Measurements from ENCODE around the gene DGAT2.

DGAT2 gene

DNA sequence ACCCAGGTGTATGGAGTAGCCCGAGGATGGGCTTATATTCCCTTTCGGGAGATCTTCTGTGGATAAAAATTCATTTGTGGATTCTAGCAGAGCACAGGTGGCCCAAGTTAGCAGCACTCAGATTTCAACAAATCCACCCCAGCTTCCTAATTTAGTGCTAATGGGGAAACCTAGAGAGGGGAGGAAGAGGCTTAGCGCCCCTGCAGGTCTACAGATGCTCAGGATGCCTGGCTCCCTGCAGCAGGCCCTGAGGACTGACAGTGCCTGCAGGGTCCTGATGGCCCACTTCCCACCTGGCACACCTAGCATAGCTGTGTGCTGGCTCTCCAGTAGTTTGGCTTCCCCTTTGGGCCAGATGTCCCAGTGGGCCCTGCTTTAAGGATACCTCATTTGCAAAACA is 6.5 kb downstream of the DGAT2 start:
- H3K4me1 Mint-ChIP-seq: peaks cover 8% of the 10 kb centered on the region
- H3K27me3 Mint-ChIP-seq (ENCODE audit: low read depth, poor library complexity): peaks cover 37% of the 10 kb centered on the region
- H3K4me3 Mint-ChIP-seq: no peak overlapping the region
- DNase-seq: no peak
- TF ChIP-seq, protein P1, sequence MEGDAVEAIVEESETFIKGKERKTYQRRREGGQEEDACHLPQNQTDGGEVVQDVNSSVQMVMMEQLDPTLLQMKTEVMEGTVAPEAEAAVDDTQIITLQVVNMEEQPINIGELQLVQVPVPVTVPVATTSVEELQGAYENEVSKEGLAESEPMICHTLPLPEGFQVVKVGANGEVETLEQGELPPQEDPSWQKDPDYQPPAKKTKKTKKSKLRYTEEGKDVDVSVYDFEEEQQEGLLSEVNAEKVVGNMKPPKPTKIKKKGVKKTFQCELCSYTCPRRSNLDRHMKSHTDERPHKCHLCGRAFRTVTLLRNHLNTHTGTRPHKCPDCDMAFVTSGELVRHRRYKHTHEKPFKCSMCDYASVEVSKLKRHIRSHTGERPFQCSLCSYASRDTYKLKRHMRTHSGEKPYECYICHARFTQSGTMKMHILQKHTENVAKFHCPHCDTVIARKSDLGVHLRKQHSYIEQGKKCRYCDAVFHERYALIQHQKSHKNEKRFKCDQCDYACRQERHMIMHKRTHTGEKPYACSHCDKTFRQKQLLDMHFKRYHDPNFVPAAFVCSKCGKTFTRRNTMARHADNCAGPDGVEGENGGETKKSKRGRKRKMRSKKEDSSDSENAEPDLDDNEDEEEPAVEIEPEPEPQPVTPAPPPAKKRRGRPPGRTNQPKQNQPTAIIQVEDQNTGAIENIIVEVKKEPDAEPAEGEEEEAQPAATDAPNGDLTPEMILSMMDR (IDR thresholded peaks at IDR 0.05): no peak
- no peak overlapping the region for H3K27ac Mint-ChIP-seq
- H3K36me3 Mint-ChIP-seq (ENCODE audit: low read depth): no peaks in the 10 kb centered on the region
- H3K9me3 Mint-ChIP-seq: no peaks in the 10 kb centered on the region

DNA sequence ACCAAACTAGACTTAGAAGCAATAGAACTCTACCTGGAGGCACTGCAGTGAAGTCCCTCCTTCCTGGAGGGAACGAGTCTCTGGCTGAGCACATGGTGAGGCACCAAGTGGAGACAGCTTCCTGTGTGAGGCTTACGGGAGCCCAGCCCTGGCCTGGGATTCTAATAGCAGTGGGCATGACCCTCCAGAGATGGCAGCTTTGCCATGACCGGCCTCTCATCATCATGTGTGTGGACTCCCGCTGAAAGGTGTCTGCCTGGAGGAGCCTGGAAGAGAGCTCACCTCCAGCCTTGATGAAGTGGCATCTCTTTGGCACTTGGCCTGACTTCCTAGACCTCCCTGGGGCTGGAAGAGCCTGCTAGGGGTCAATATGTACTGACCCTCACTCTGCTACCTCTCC is 8.0 kb downstream of the DGAT2 start:
- Mint-ChIP-seq H3K27ac (no peak overlapping the region), H3K27me3 (ENCODE audit: low read depth, poor library complexity) (peaks cover 22% of the 10 kb centered on the region), H3K4me1 (no peaks in the 10 kb centered on the region), H3K4me3 (no peak overlapping the region), H3K9me3 (no peaks in the 10 kb centered on the region), H3K36me3 (ENCODE audit: low read depth) (no peaks in the 10 kb centered on the region)
- no peak for DNase-seq
- TF ChIP-seq, protein P1 (IDR thresholded peaks at IDR 0.05): no peak

DNA sequence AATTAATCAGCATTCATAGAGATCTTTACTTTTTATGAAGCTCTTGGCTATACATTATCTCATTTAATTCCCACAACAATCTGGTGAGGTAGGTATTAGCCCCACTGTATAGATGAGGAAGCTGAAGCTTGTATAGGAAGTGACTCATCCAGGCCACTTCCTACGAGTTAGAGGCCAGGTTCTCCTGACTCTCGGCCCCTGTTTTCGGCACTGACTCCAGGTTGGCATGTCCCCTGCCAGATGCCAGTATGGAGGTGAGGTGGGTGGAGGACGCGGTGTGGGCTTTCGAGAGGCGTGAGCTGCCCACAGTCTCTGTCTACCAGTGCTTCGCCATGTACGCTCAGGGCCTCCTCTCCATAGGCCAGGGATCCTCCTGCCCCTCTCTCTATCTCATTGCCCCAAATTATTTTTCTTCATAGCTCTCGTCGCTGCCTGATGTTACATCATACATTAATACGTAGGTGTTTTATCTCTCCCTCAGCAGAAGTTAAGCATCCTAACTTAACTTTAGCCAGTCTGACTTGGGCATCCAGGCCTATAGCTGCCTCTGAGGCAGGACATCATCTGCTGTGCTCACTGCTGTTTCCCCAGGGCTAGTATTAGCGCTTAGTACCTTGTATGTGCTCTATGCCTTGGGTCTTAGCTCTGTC is 9.0 kb downstream of the DGAT2 start:
- Mint-ChIP-seq H3K9me3 (no peaks in the 10 kb centered on the region), H3K36me3 (ENCODE audit: low read depth) (no peaks in the 10 kb centered on the region), H3K27me3 (ENCODE audit: low read depth, poor library complexity) (peaks cover 13% of the 10 kb centered on the region), H3K4me1 (no peaks in the 10 kb centered on the region), H3K27ac (no peak overlapping the region), H3K4me3 (no peak overlapping the region)
- no peak for DNase-seq
- TF ChIP-seq, protein P1 (IDR thresholded peaks at IDR 0.05): no peak

DNA sequence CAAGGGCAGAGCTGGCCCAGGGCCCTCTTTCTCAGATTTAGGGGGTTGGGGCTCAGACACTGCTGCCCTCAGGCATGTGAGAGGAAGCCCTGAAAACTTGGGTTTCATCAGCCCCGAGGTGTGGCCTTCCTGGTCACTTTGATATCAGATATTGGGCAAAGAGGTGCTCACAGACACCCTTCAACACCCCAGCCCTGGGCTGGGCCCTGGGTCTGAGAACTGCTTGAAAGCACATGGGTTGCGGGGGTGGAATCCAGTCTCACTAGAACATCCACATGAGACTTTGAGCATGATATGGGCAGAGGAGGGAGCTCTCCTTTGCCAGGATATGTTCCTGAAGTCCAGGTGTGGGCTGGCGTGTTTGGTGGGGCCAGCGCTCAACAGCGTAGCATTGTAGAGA is 10.4 kb downstream of the DGAT2 start:
- Mint-ChIP-seq H3K27me3 (ENCODE audit: low read depth, poor library complexity) (peaks cover 10% of the 10 kb centered on the region), H3K4me1 (no peaks in the 10 kb centered on the region), H3K9me3 (no peaks in the 10 kb centered on the region), H3K27ac (peak overlapping the region; percentile 64), H3K4me3 (no peak overlapping the region), H3K36me3 (ENCODE audit: low read depth) (no peaks in the 10 kb centered on the region)
- TF ChIP-seq, protein P1 (IDR thresholded peaks at IDR 0.05): no peak
- DNase-seq: no peak

DNA sequence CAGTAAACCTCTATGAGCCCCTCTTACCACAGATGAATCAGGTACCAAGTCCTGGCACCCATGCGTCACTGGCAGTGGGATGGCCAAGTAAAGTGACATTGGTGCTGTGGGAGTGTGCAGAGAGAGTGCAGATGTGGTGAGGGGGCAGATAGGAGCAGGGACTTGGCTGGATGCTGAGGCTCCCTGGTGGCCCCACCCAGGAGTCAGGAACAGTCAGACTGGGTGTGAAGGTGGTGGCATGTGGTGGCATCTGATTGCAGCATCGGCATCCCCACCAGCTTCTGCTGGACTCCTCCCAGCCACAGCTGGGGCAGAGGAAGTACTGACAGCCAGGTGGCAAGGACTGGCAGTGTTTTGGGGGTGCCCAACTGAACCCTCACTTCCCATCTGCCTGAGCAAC is 11.4 kb downstream of the DGAT2 start:
- no peak overlapping the region for H3K4me3 Mint-ChIP-seq

DNA sequence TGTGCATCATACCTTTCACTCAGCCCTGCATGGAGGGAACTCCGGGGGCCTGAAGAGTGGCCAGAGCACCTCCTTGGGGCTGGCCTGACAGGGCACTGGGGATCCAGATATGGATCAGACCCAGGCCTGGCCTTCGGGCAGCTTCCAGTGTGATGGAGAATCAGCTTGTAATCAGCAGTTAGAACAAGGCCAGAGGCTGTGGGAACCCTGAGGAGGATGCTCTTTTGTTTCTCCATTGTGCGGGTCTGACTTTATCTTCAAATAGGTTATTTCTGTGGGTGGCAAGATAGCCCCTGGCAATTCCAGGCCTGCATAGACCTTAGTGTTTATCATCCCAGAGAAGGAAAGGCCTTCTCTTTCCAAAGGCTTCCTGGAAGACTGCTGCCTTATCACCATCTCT is 12.3 kb downstream of the DGAT2 start:
- no peaks in the 10 kb centered on the region for H3K9me3 Mint-ChIP-seq
- no peak overlapping the region for H3K4me3 Mint-ChIP-seq
- TF ChIP-seq, protein P1 (IDR thresholded peaks at IDR 0.05): no peak
- no peaks in the 10 kb centered on the region for H3K4me1 Mint-ChIP-seq
- no peak for DNase-seq
- peaks cover 3% of the 10 kb centered on the region for H3K27me3 Mint-ChIP-seq (ENCODE audit: low read depth, poor library complexity)
- no peak overlapping the region for H3K27ac Mint-ChIP-seq
- no peaks in the 10 kb centered on the region for H3K36me3 Mint-ChIP-seq (ENCODE audit: low read depth)

More for the DNA sequence above, 11.4 kb downstream of the DGAT2 start:
- Mint-ChIP-seq H3K4me1 (no peaks in the 10 kb centered on the region), H3K27me3 (ENCODE audit: low read depth, poor library complexity) (peaks cover 8% of the 10 kb centered on the region), H3K27ac (no peak overlapping the region), H3K9me3 (no peaks in the 10 kb centered on the region), H3K36me3 (ENCODE audit: low read depth) (no peaks in the 10 kb centered on the region)
- TF ChIP-seq, protein P1 (IDR thresholded peaks at IDR 0.05): no peak
- no peak for DNase-seq

Measured in nephron progenitor cell (in vitro differentiated cells).